Right kidney (tissue), 1 donor: ENCODE data around the gene PLEKHO2.

Source experiments
- DNase-seq: peaks from one replicate; pipeline ENCODE4 v3.0.0-alpha.2; 2016

The PLEKHO2 gene

DNA sequence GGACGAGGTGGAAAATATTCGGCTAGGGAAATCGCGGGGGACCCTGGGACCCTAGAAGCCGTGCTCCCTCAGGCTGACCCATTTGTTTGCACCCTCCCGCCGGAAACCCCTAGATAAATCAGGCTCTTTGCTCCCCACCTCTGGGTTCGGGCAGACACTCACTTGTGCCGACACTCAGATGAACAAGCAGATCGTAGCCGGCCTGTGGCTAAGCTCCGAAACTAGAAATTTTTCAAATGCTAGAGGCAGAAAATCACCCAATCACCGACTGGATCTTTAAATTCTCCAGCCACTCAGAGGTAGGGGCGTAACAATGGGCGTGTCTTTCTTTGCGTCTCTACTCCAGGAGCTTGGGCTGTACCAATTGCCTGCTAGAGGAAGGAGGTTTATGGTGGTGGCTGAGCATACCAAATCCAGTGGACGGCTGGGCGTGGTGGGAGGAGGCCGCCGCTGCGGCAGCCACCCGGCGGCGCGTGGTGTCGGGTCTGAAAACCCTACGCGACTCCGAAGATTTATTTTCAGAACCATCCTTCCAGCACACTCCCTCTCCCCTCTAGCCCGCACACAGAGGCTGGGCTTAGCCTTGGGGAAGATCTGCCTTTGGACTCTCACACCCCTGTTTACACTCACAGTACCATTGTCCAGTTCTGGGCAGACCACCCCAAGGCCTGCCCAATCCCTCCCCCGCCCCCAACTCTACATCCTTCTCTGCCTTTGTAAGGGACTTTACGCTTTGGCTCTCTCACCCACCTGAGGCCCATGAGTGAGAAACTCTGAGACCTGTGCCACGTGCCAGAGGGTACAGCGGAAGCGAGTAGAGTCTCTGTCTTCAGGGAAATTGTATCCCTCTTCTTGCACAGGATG is 16.1 kb upstream of the PLEKHO2 start, which contains the start of gene PIF1:
Gene PIF1 (minus strand): TSS at position 217 of the 864 bp plus-strand sequence. CDS start 1,312 bp downstream, outside the sequence.
- DNase-seq = peak; percentile 99

- DNase-seq = no peak
Measured at GRCh38 chr15:64828985-64829384, 12.7 kb upstream of the PLEKHO2 start.

GRCh38 chr15:64833690-64834089 is 8.0 kb upstream of the PLEKHO2 start:
- DNase-seq = no peak

DNA sequence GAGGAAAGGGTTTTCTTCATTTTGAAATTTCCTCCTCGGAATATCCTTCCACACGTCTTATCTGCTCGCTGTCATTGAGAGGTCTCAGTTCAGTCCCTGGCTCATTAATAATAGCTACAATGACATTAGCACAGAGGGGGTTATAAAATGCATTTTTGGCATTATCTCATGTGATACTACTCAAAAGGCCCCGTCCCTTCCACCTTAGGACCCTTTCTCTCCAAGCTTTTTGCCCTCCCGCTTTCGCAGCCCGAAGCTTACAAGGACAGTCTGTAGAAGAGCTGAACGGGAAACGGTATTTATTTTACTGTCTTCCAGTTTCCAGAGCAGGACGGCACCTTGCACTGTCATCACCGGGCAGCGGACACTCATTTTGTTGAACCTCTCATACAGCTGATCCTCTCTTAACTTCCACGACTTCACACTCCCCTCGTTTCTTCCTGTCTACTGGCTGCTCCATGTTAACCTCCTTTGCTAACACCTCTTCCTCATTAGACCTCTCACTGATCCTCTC is 5.6 kb upstream of the PLEKHO2 start:
- DNase-seq = no peak

- DNase-seq = no peak
Measured at GRCh38 chr15:64837502-64837901, 4.2 kb upstream of the PLEKHO2 start.

DNA sequence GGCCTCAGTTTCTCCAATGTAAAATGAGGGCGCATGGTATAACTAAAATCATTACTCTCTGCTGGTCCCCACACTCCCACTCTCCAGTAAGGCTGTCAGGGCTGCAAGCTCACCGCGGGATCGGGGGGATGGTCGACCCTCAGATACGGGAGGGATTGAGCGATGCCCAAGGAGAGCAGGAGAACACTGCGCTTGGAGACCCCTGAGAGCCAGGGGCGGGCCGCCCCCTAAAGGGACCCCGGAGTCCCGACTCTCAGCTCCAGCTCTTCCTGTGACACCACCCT is 713 bp upstream of the PLEKHO2 start:
- peak; percentile 92 for DNase-seq

GRCh38 chr15:64842096-64842939 is 603 bp downstream of the PLEKHO2 start:
- peak; percentile 76 for DNase-seq

GRCh38 chr15:64842986-64843561 is 1.4 kb downstream of the PLEKHO2 start:
- DNase-seq = peak; percentile 37

DNA sequence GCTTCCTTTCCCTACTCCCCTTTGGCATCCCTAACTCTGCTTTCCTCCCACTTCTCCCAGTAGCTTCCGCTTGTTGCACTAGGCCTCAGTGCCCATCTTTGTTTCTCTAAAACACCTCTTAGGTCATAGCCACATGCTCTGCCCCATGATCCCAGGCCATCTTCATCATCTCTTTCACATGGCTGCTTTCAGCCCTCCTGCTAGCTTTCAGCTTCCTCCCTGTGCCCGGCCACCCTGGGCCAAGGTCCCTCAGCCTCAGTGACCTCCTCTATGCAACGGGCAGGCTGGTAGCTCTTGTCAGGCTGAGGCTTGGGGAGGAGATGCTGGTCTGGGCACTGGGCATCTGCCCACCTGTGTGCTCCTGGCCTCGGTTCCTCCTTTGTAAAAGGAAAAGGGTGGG is 2.3 kb downstream of the PLEKHO2 start:
- DNase-seq = no peak

DNA sequence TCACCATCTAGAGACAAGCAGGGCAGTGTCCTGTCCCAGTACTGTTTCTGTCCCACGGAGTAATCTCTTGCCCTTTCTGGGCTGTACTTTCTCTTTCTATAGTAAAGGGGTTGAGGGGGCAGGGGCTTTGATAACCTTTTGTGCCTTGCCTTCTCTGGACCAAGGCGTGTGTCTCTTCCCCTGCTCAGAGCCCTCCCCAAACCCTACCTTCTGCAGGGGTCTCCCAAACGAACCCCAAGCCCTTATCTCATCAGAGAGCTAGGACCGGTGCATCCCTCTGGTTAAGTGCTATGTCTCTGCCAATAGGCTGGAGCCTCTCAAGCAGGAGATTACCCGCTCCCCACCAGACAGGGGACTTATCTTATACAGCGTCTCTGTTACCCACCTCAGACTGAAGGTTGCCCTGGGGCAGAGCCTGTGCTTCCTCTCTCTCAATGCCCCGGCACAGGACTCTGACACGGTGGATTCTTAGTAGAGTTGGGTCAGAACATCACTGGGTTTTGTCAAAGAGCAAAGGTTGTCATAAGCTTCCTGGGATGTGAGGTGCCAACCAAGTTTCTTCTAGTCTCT is 2.9 kb downstream of the PLEKHO2 start:
- DNase-seq = no peak

DNA sequence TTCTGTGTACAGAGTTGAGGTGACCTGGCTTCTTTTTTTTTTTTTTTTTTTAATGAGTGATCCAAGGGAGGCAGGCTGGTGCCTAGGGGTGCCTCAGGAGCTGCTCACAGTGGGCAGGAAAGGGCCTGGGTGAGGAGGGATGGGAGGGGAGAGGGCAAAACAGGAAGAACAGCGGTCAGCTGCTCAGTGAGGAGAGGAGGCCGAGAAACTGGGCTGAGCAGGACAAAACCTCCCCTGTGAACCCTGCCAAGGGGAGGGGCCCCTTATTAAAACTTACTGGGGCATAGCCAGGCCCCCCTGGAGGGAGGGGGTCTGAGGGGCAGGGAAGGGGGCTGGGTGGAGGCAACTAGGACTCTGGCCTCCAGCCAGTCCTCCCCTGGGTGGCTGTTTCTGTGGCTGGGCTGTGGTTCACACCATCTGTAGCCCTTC is 3.5 kb downstream of the PLEKHO2 start:
- no peak for DNase-seq

GRCh38 chr15:64845831-64846595 is 4.3 kb downstream of the PLEKHO2 start:
- no peak for DNase-seq

- DNase-seq = no peak
Measured at GRCh38 chr15:64847016-64847415, 5.3 kb downstream of the PLEKHO2 start.

- DNase-seq = no peak
Measured at GRCh38 chr15:64847448-64847847, 5.7 kb downstream of the PLEKHO2 start.

DNA sequence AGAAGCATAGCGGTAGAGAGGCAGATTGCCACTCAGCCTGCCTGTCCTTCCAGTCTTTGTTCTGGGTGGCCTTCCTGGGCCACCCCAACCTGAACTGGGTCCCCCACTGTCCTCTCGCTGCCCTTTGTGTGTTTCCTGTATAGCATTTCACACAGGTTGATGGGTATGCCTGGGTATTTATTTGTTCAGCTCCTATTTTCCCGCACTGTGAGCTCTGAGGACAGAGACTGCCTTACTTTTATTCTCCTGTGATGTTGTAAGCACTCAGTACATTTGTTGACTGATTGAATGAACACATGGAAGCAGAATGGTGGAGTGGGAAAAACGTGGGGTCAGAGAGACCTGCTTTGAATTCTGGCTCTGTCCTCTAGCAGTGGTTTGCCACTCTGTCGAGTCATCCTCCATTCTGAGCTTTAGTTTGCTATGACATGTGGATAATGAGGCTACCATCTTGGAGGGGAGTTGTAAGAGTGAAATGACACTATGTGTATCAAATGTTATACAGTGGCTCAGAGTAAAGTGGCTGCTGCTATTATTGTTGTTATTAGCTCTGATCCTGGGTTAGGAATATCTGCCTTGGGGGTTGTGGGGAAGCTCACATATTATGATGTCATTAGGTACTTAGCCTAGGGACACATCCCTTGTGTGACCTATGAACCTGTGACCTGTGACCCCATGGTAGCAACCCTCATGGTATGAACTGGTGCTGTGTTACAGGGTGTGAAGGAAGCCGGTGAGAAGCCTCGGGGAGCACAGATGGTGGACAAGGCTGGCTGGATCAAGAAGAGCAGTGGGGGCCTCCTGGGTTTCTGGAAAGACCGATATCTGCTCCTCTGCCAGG is 6.4 kb downstream of the PLEKHO2 start:
- DNase-seq = no peak

DNA sequence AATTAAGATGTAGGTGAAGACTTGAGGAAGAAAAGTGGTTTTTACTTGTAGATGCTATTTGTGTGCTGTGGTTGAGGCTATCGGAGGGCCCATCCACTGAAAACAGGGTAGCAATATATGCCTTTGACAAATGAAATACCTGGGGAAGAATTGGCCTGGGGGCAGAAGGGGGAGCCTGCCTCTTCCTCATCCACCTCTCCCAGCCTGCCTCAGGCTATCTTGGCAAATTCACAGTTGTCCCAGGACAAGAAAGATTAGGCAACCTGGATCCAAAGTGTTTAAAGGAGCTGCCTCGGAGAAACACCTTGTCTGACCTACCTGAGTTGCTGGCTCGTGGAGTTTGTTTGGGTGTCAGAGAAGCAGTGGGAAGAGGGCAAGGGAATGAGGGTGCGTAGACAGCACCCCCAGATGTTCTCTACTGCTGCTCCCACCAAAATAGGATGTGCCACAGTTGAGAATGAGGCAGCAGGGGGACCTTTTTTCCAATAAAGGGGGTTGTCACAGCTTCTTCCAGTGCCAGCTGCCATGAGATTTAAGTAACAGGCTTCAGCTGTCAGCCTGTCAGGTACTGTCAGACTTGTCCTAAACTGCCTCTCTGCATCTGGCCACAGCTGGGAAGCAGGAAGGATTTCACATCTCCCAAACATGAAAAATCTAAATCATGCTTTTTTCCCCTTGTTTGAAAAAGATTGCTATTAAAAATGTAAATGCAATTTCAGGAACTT is 9.2 kb downstream of the PLEKHO2 start:
- no peak for DNase-seq

- DNase-seq = no peak
Measured at GRCh38 chr15:64851503-64851840, 9.8 kb downstream of the PLEKHO2 start.

GRCh38 chr15:64854041-64854440 is 12.3 kb downstream of the PLEKHO2 start:
- no peak for DNase-seq

DNA sequence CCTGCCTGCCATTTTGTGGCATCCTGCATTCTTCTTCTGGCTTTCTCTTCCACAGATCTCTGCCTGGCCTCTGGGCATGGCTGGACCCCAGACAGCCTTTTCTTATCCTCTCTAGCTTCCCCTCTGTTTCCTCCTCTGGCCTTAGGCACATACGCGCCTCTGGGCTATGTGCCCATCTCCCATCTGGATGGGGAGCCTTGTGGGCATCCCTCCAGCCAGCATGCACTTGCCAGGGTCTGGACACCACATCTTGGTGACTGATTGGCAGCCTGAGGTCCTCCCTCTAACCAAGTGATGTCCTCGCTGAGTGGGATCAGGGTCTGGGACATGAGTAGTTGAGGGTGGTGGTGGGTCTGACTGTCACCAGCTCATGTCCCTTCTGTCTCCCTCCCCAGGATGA is 12.8 kb downstream of the PLEKHO2 start:
- DNase-seq = no peak
